GM19043 (cell line): Measurements from ENCODE around the gene SMIM20.
"Not testable (repeated sequence)": the region's sequence is repeated elsewhere in the genome, so short reads cannot be mapped to it uniquely, and the experiment has no call there.

Source experiments
- ATAC-seq: cut with Tn5 transposase; IDR thresholded peaks from one replicate; pipeline ENCODE4 v1.9.1; 2021; ENCODE audit warnings: low read depth; ENCODE audit not compliant: unreplicated experiment

The SMIM20 gene

GRCh38 chr4:25913851-25914669 lies at the start of gene SMIM20:
SMIM20 (plus strand) TSS chr4:25914220; CDS start chr4:25914314, 94 bp downstream.
- peak; percentile 85 for ATAC-seq

GRCh38 chr4:25865586-25865985 lies 48.4 kb upstream of the SMIM20 start:
- no peak for ATAC-seq

- not testable (repeated sequence) for ATAC-seq
Observed at GRCh38 chr4:25866401-25866800, 47.6 kb upstream of the SMIM20 start.

GRCh38 chr4:25867781-25868294 lies 46.2 kb upstream of the SMIM20 start:
- no peak for ATAC-seq

GRCh38 chr4:25870081-25870480 lies 43.9 kb upstream of the SMIM20 start:
- no peak for ATAC-seq

GRCh38 chr4:25872851-25873631 lies 41.0 kb upstream of the SMIM20 start:
- no peak for ATAC-seq

- ATAC-seq, result no peak
Observed at GRCh38 chr4:25873632-25874129, 40.3 kb upstream of the SMIM20 start.

GRCh38 chr4:25874655-25875054 lies 39.4 kb upstream of the SMIM20 start:
- peak; percentile 58 for ATAC-seq

- peak; percentile 49 for ATAC-seq
Observed at GRCh38 chr4:25875281-25875745, 38.7 kb upstream of the SMIM20 start.

- ATAC-seq, result no peak
Observed at GRCh38 chr4:25878676-25879075, 35.3 kb upstream of the SMIM20 start.

GRCh38 chr4:25879091-25879584 lies 34.9 kb upstream of the SMIM20 start:
- no peak for ATAC-seq

- no peak for ATAC-seq
Observed at GRCh38 chr4:25879587-25879986, 34.4 kb upstream of the SMIM20 start.

GRCh38 chr4:25879991-25880651 lies 33.9 kb upstream of the SMIM20 start:
- peak; percentile 44 for ATAC-seq

GRCh38 chr4:25881193-25881592 lies 32.8 kb upstream of the SMIM20 start:
- no peak for ATAC-seq

- ATAC-seq, result no peak
Observed at GRCh38 chr4:25882226-25882625, 31.8 kb upstream of the SMIM20 start.

- no peak for ATAC-seq
Observed at GRCh38 chr4:25883565-25883964, 30.5 kb upstream of the SMIM20 start.

- no peak for ATAC-seq
Observed at GRCh38 chr4:25884031-25884782, 29.8 kb upstream of the SMIM20 start.

- no peak for ATAC-seq
Observed at GRCh38 chr4:25888781-25889180, 25.2 kb upstream of the SMIM20 start.

GRCh38 chr4:25889589-25890503 lies 24.2 kb upstream of the SMIM20 start:
- no peak for ATAC-seq
